Kidney (tissue), 14 donors: ENCODE measurements around the gene SETDB2. TPM values are rescaled to one million over a fixed set of nuclear protein-coding genes. Genes with fewer than 3 reads are reported as not detected.
A peak's percentile ranks its signal among the peaks of the same experiment; 100 is the strongest.

Source experiments
- DNase-seq, 5 donors: peaks; one replicate each; pipeline ENCODE4 v3.0.0-alpha.2; 2013 to 2020
- FAIRE-seq: peaks from 2 replicates; lab custom pipeline; 2012; peaks lifted over from hg19 to GRCh38; lab: Jason Lieb, UNC
- H3K27ac ChIP-seq, 2 donors: one replicate each; pipeline ENCODE4 v1.7.0; 2013; ENCODE audit warnings: low read depth in 2 of 2, low read length in 2 of 2, inconsistent platforms in 1 of 2
- H3K27me3 ChIP-seq: one replicate; pipeline ENCODE4 v1.7.1; 2013; ENCODE audit warnings: low read length, inconsistent platforms; ENCODE audit not compliant: control insufficient read depth, insufficient read depth
- H3K36me3 ChIP-seq, 3 donors: one replicate each; pipeline versions ENCODE4 v1.7.0 to v1.7.1; 2013; ENCODE audit warnings: low read length in 3 of 3, control low read depth in 1 of 3, inconsistent platforms in 1 of 3; ENCODE audit not compliant: insufficient read depth in 3 of 3, control insufficient read depth in 2 of 3
- H3K4me1 ChIP-seq, 3 donors: one replicate each; pipeline versions ENCODE4 v1.7.0 to v1.7.1; 2013; ENCODE audit warnings: low read length in 3 of 3, inconsistent platforms in 1 of 3, low read depth in 1 of 3; ENCODE audit not compliant: control insufficient read depth in 2 of 3, insufficient read depth in 2 of 3
- H3K4me3 ChIP-seq, 3 donors: one replicate each; pipeline versions ENCODE4 v1.7.0 to v1.8.1; 2013; ENCODE audit warnings: low read length in 3 of 3, control low read depth in 1 of 3, inconsistent platforms in 1 of 3
- H3K9ac ChIP-seq, 3 donors: one replicate each; pipeline versions ENCODE4 v1.7.0 to v1.7.1; 2013; ENCODE audit warnings: low read length in 3 of 3, control low read depth in 1 of 3, inconsistent platforms in 1 of 3
- H3K9me3 ChIP-seq, 3 donors: one replicate each; pipeline versions ENCODE4 v1.7.0 to v1.7.1; 2013; ENCODE audit warnings: low read length in 3 of 3, control low read depth in 1 of 3, inconsistent platforms in 1 of 3; ENCODE audit not compliant: control insufficient read depth in 2 of 3, insufficient read depth in 1 of 3
- CTCF ChIP-seq: IDR thresholded peaks from 3 replicates; pipeline ENCODE4 v1.5.1; 2012; ENCODE audit warnings: mild to moderate bottlenecking, moderate library complexity, borderline replicate concordance; ENCODE audit not compliant: insufficient read depth; ENCODE audit errors: extremely low read depth
- intact Hi-C: fragments of 100-400 bp; cut with DNase I; formaldehyde crosslinking; loops from one replicate; pipeline ENCODE4 v1.11.1; 2022
- polyA plus RNA-seq: library from polyadenylated mRNA; stranded (reverse); fragments of 350-450 nt; fragmentation: Illumina TruSeq; extraction: RNeasy Lipid Tissue Mini Kit (QIAGEN cat#74804); gene quantifications from one replicate; pipeline ENCODE4 v1.2.3, GENCODE V29; 2014; ENCODE audit warnings: low read depth, low replicate concordance; ENCODE audit not compliant: insufficient read depth
- total RNA-seq: library from RNA; stranded (reverse); fragmentation: NEBNext Ultra II Directional; extraction: Animal tissue kit (Norgen Biotek cat#: 25700); gene quantifications from one replicate; pipeline ENCODE4 v1.2.1, GENCODE V29; 2021
- donor health status: control.
- donor health status: control.
- donor health status: control.
- donor health status: control.
- donor health status: control.
- donor health status: DM: yes; HTN: yes; CAD: no.
- donor health status: Normal renal cell carcinoma (clear cell type).

Gene SETDB2
- total and polyA plus RNA-seq, 2 donors from 2014 or later, result 5.7 to 15.1 TPM

- Histone ChIP-seq H3K27me3 (no peaks in the 10 kb centered on the region), H3K9me3 (no peaks in the 10 kb centered on the region), H3K4me3 (no peak overlapping the region), H3K36me3 (peaks cover 2 to 20% (median 4%) of the 10 kb centered on the region in 3 donors), H3K9ac (no peak overlapping the region), H3K27ac (no peak overlapping the region), H3K4me1 (peaks cover 0 to 4% (median 0%) of the 10 kb centered on the region in 3 donors)
- no peak for FAIRE-seq
- peak in 1 of 5 donors; percentile 58 for DNase-seq
- no peak for TF ChIP-seq CTCF
- intact Hi-C loops, result no loop called here
These were observed 13.1 kb downstream of the SETDB2 start for GRCh38 chr13:49457221-49457620.

GRCh38 chr13:49459580-49459979 is 15.5 kb downstream of the SETDB2 start:
- no peak overlapping the region for H3K9ac ChIP-seq
- peaks cover 0 to 4% (median 0%) of the 10 kb centered on the region in 3 donors for H3K4me1 ChIP-seq
- TF ChIP-seq CTCF, result no peak
- H3K36me3 ChIP-seq, result peaks cover 4 to 25% (median 7%) of the 10 kb centered on the region in 3 donors
- FAIRE-seq, result no peak
- intact Hi-C loops, result no loop called here
- DNase-seq, result no peak
- no peak overlapping the region for H3K27ac ChIP-seq
- peaks cover 0 to 4% (median 0%) of the 10 kb centered on the region in 3 donors for H3K9me3 ChIP-seq
- H3K4me3 ChIP-seq, result no peak overlapping the region
- H3K27me3 ChIP-seq, result no peaks in the 10 kb centered on the region

GRCh38 chr13:49464085-49464484 is 20.0 kb downstream of the SETDB2 start:
- intact Hi-C loops, result no loop called here
- FAIRE-seq, result no peak
- H3K27ac ChIP-seq, result no peak overlapping the region

More at GRCh38 chr13:49464085-49464484, 20.0 kb downstream of the SETDB2 start:
- Histone ChIP-seq H3K9me3 (peaks cover 0 to 4% (median 0%) of the 10 kb centered on the region in 3 donors), H3K4me1 (peaks cover 0 to 4% (median 0%) of the 10 kb centered on the region in 3 donors), H3K27me3 (no peaks in the 10 kb centered on the region), H3K36me3 (peaks cover 4 to 25% (median 7%) of the 10 kb centered on the region in 3 donors), H3K4me3 (no peak overlapping the region), H3K9ac (no peak overlapping the region)
- no peak for TF ChIP-seq CTCF
- DNase-seq, result no peak
